ENCODE measurements around the gene CSH2. TPM values are rescaled to one million over a fixed set of nuclear protein-coding genes. Genes with fewer than 3 reads are reported as not detected.

Gene CSH2
- not detected in 2 replicates for total RNA-seq

GRCh38 chr17:63873577-63873976 lies at the start of gene CSH2:
CSH2 (minus strand) TSS chr17:63873677; CDS start chr17:63873614, 63 bp downstream.

GRCh38 chr17:63918789-63919305 lies 45.4 kb upstream of the CSH2 start, which contains the start of gene GH1:
GH1 (minus strand) TSS chr17:63918839; CDS start chr17:63918776, 63 bp downstream.

GRCh38 chr17:63911041-63911635 lies 37.7 kb upstream of the CSH2 start, which contains the start of gene CSHL1:
CSHL1 (minus strand) TSS chr17:63911258; CDS start chr17:63911196, 62 bp downstream.

GRCh38 chr17:63896524-63897354 lies 23.3 kb upstream of the CSH2 start, which contains the start of gene CSH1:
CSH1 (minus strand) TSS chr17:63896574; CDS start chr17:63896511, 63 bp downstream.

GRCh38 chr17:63881935-63882601 lies 8.6 kb upstream of the CSH2 start, which contains the start of gene GH2:
GH2 (minus strand) TSS chr17:63881944; CDS start chr17:63881801, 143 bp downstream.

GRCh38 chr17:63842540-63843386 lies 30.7 kb downstream of the CSH2 start, which contains the start of gene SMARCD2:
SMARCD2 (minus strand) TSS chr17:63842685; CDS start chr17:63842674, 11 bp downstream.

GRCh38 chr17:63827002-63827800 lies 46.3 kb downstream of the CSH2 start, which contains the start of the genes FTSJ3 and PSMC5:
FTSJ3 (minus strand) TSS chr17:63827663; CDS start chr17:63826902, 761 bp downstream.
PSMC5 (plus strand) TSS chr17:63827431; CDS start chr17:63827491, 60 bp downstream.

Other genes with a start within 250 kb of the CSH2 start
- 24.4 and 31.3 TPM in 2 replicates for gene LIMD2, start 173.6 kb downstream of the CSH2 start, total RNA-seq
- gene STRADA, start 131.9 kb downstream of the CSH2 start, total RNA-seq, result 18.8 and 22.6 TPM in 2 replicates
- 20.3 and 22.6 TPM in 2 replicates for gene CCDC47, start 100.1 kb downstream of the CSH2 start, total RNA-seq
- gene DDX42, start 99.5 kb downstream of the CSH2 start, total RNA-seq, result 27.9 and 31.2 TPM in 2 replicates
- 64.2 and 92.2 TPM in 2 replicates for gene PSMC5, start 46.2 kb downstream of the CSH2 start, total RNA-seq
- gene FTSJ3, start 46.0 kb downstream of the CSH2 start, total RNA-seq, result 36.7 and 50.5 TPM in 2 replicates
- 106 and 111 TPM in 2 replicates for gene SMARCD2, start 31.0 kb downstream of the CSH2 start, total RNA-seq
- gene GH2, start 8.3 kb upstream of the CSH2 start, total RNA-seq, result not detected in 2 replicates
- gene CSH1, start 22.9 kb upstream of the CSH2 start, total RNA-seq, result not detected in 2 replicates
- not detected in 2 replicates for gene CSHL1, start 37.6 kb upstream of the CSH2 start, total RNA-seq
- not detected in 2 replicates for gene GH1, start 45.2 kb upstream of the CSH2 start, total RNA-seq
- not detected in 2 replicates for gene CD79B, start 58.7 kb upstream of the CSH2 start, total RNA-seq
- gene SCN4A, start 99.2 kb upstream of the CSH2 start, total RNA-seq, result under 0.01 and 0.59 TPM in 2 replicates
- gene PRR29, start 124.7 kb upstream of the CSH2 start, total RNA-seq, result 0.30 TPM in 1 of 2 replicates, not detected in the other
- 1.3 and 1.8 TPM in 2 replicates for gene ICAM2, start 147.0 kb upstream of the CSH2 start, total RNA-seq